ENCODE results near the gene LYST.
A peak's percentile ranks its signal among the peaks of the same experiment; 100 is the strongest.
"Not testable (repeated sequence)": the region's sequence is repeated elsewhere in the genome, so short reads cannot be mapped to it uniquely, and the experiment has no call there.

LYST gene

DNA sequence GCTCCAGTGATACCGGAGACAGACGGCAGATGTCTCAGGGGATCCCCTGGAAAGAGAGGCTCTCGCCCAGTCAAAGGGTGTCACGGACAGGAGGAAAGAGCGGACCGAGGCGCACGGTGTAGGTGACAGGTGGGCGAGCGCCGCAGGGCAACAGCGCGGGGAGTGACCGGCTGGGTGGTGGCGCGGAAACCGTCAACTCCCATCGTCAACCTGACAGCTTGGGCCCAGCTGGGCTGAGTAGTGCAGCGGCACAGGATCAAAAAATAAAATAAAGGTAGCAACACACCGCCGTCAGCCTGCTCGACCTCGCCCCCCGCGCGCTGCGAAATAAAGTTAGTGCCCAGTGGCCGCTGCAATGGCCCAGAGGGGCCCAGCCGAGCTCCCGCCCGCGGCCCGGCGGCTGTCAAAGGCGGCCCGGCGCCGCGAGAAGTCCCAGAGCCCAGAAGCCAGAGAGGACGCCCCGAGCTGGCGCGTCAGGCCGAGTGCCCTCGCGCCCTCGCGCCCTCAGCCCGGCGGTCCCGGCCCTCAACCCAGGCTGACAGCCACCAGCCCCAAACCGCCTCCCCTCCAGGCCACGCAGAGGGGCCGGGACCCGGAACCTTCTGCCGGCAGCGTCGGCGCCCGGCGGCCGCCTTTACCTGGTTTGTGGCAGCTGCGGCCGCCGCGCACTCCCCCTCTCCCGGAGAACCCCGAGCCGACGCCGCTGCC is at the start of gene LYST:
LYST (minus strand) TSS at position 702 of the 708 bp plus-strand sequence. CDS start 36,489 bp downstream, outside the sequence.
- TF ChIP-seq, protein P1, sequence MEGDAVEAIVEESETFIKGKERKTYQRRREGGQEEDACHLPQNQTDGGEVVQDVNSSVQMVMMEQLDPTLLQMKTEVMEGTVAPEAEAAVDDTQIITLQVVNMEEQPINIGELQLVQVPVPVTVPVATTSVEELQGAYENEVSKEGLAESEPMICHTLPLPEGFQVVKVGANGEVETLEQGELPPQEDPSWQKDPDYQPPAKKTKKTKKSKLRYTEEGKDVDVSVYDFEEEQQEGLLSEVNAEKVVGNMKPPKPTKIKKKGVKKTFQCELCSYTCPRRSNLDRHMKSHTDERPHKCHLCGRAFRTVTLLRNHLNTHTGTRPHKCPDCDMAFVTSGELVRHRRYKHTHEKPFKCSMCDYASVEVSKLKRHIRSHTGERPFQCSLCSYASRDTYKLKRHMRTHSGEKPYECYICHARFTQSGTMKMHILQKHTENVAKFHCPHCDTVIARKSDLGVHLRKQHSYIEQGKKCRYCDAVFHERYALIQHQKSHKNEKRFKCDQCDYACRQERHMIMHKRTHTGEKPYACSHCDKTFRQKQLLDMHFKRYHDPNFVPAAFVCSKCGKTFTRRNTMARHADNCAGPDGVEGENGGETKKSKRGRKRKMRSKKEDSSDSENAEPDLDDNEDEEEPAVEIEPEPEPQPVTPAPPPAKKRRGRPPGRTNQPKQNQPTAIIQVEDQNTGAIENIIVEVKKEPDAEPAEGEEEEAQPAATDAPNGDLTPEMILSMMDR (conservative IDR thresholded peaks at IDR 0.05; ENCODE audit: low read depth) = peak; percentile 72
- H3K27ac ChIP-seq = peak within 1 kb of the TSS; percentile 90
- ChIA-PET POLR2A (ENCODE audit: low non-redundant PET) (interaction anchor here (0.5 to 1.0 kb wide), 3 partner anchors 9 to 83 kb away, joined by 3 to 4 read pairs (median 3); no protein-coding TSS in a partner anchor), CTCF (interaction anchor here (0.5 to 4.9 kb wide), 16 partner anchors 9 to 1231 kb away, joined by 3 to 35 read pairs (median 4); no protein-coding TSS in a partner anchor)
- DNase-seq (ENCODE audit: low spot score) = peak; percentile 61

- H3K27ac ChIP-seq; POLR2A ChIA-PET (ENCODE audit: low non-redundant PET); DNase-seq (ENCODE audit: low spot score); CTCF ChIA-PET: not testable (repeated sequence)
These were observed 48.8 kb upstream of the LYST start for GRCh38 chr1:235915489-235915888.

DNA sequence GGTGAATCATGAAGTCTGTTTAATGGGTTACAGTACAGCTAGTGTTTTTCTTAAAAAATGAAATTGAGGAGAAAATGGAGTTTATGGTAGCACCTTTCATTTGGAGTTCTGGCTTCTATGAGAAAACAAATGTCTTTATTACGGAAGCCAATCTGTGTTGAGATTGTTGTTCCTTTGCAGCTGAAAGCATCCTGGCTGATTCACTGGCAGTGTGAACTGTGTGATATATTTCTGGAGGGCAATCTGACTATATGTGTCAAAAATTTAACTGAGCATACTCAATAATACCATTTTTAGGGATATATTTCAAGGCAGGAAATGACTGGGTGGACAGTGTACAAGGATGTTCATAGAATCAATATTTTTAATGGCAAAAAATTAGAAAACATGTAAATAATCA is 46.6 kb upstream of the LYST start:
- no peak for DNase-seq (ENCODE audit: low spot score)
- POLR2A ChIA-PET (ENCODE audit: low non-redundant PET) = no interaction called here
- TF ChIP-seq, protein P1 (conservative IDR thresholded peaks at IDR 0.05; ENCODE audit: low read depth) = no peak
- peak overlapping the region; percentile 32; the same call in 1 of the 2 replicates for H3K27ac ChIP-seq
- CTCF ChIA-PET = no interaction called here

DNA sequence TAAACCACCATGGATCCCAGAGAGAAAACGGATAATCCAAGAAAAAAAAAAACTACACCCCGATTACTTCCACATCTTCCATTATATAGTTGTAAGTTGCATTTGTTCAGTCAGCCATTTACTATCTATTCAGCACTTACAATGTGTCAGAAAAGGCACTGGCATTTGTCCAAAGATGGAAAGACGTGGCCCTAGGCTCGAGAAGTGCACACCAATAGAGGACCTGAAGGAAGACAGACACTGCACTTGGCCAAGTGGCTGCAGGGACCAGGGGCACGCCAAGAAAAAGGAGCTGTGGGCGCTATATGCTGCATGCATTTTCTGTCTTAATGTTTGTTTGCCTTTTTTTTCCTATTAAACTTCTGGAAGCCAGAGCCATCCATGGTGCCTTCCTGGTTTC is 45.2 kb upstream of the LYST start:
- DNase-seq (ENCODE audit: low spot score) = no peak
- TF ChIP-seq, protein P1 (conservative IDR thresholded peaks at IDR 0.05; ENCODE audit: low read depth) = no peak
- ChIA-PET POLR2A (ENCODE audit: low non-redundant PET) (no interaction called here), CTCF (interaction anchor here (0.6 to 0.7 kb wide), 2 partner anchors 60 to 565 kb away, joined by 3 read pairs; no protein-coding TSS in a partner anchor)
- peak overlapping the region; percentile 39 for H3K27ac ChIP-seq

- ChIA-PET CTCF (interaction anchor here (0.7 kb wide), 1 partner anchor 61 kb away, joined by 3 read pairs; no protein-coding TSS in a partner anchor), POLR2A (ENCODE audit: low non-redundant PET) (no interaction called here)
- no peak overlapping the region for H3K27ac ChIP-seq
- DNase-seq (ENCODE audit: low spot score) = no peak
- TF ChIP-seq, protein P1 (conservative IDR thresholded peaks at IDR 0.05; ENCODE audit: low read depth) = no peak
These were observed 44.6 kb upstream of the LYST start for GRCh38 chr1:235911300-235911662.

- peak overlapping the region; percentile 97 for H3K27ac ChIP-seq
- ChIA-PET POLR2A (ENCODE audit: low non-redundant PET) (no interaction called here), CTCF (interaction anchor here (0.7 kb wide), 1 partner anchor 61 kb away, joined by 3 read pairs; no protein-coding TSS in a partner anchor)
- DNase-seq (ENCODE audit: low spot score) = peak; percentile 90
- TF ChIP-seq, protein P1 (conservative IDR thresholded peaks at IDR 0.05; ENCODE audit: low read depth) = no peak
These were observed 43.9 kb upstream of the LYST start for GRCh38 chr1:235910357-235911299.
